Immature natural killer cell (primary cell): Measurements from ENCODE around the gene YDJC. TPM values are rescaled to one million over a fixed set of nuclear protein-coding genes. Genes with fewer than 3 reads are reported as not detected.
A peak's percentile ranks its signal among the peaks of the same experiment; 100 is the strongest.

ENCODE experiments used
- DNase-seq, 3 donors: peaks; one replicate each; pipeline ENCODE4 v3.0.0; 2022; ENCODE audit warnings: mixed read lengths in 1 of 3
- H3K27ac Mint-ChIP-seq, 6 donors: one replicate each; pipeline ENCODE4 v1.8.0; 2020; ENCODE audit warnings: mixed read lengths in 6 of 6, mild to moderate bottlenecking in 5 of 6, inconsistent platforms in 4 of 6, moderate library complexity in 3 of 6
- H3K27me3 Mint-ChIP-seq, 3 donors: one replicate each; pipeline ENCODE4 v1.8.0; 2020 to 2021; ENCODE audit warnings: low read depth in 3 of 3, mild to moderate bottlenecking in 3 of 3, mixed read lengths in 3 of 3, moderate library complexity in 3 of 3, inconsistent platforms in 1 of 3
- H3K36me3 Mint-ChIP-seq, 3 donors: one replicate each; pipeline ENCODE4 v1.8.0; 2020; ENCODE audit warnings: mixed read lengths in 3 of 3, inconsistent platforms in 2 of 3, mild to moderate bottlenecking in 2 of 3
- H3K4me1 Mint-ChIP-seq, 2 donors: one replicate each; pipeline ENCODE4 v1.8.0; 2020; ENCODE audit warnings: inconsistent platforms in 2 of 2, mild to moderate bottlenecking in 2 of 2, mixed read lengths in 2 of 2, moderate library complexity in 1 of 2
- H3K4me3 Mint-ChIP-seq, 5 donors: one replicate each; pipeline ENCODE4 v1.8.0; 2020; ENCODE audit warnings: mild to moderate bottlenecking in 5 of 5, mixed read lengths in 5 of 5, inconsistent platforms in 3 of 5, moderate library complexity in 3 of 5
- H3K9me3 Mint-ChIP-seq, 6 donors: one replicate each; pipeline ENCODE4 v1.8.0; 2020; ENCODE audit warnings: mild to moderate bottlenecking in 6 of 6, mixed read lengths in 6 of 6, inconsistent platforms in 4 of 6, moderate library complexity in 3 of 6
- polyA plus RNA-seq, 3 donors: library from polyadenylated mRNA; unstranded; fragments of 300-500 nt; fragmentation: Illumina TruSeq; gene quantifications; one replicate each; pipeline ENCODE4 v1.2.3, GENCODE V29; 2021

The YDJC gene
- polyA plus RNA-seq, 3 donors from 2014 or later = 46.7 to 61.7 (median 47.7) TPM

GRCh38 chr22:21661991-21662390 lies 32.2 kb upstream of the YDJC start:
- no peak for DNase-seq
- Mint-ChIP-seq H3K4me3 (no peak overlapping the region), H3K27ac (no peak overlapping the region), H3K36me3 (no peaks in the 10 kb centered on the region), H3K27me3 (peaks cover 10 to 15% (median 13%) of the 10 kb centered on the region in 3 donors), H3K4me1 (peaks cover 26% of the 10 kb centered on the region in 2 donors), H3K9me3 (no peaks in the 10 kb centered on the region)

GRCh38 chr22:21660904-21661303 lies 31.1 kb upstream of the YDJC start:
- H3K4me1 Mint-ChIP-seq = peaks cover 26 to 27% of the 10 kb centered on the region in 2 donors
- no peaks in the 10 kb centered on the region for H3K9me3 Mint-ChIP-seq
- H3K36me3 Mint-ChIP-seq = no peaks in the 10 kb centered on the region
- H3K27ac Mint-ChIP-seq = no peak overlapping the region
- peaks cover 4 to 8% (median 7%) of the 10 kb centered on the region in 3 donors for H3K27me3 Mint-ChIP-seq
- H3K4me3 Mint-ChIP-seq = no peak overlapping the region
- no peak for DNase-seq

GRCh38 chr22:21659864-21660525 lies 30.2 kb upstream of the YDJC start:
- Mint-ChIP-seq H3K9me3 (no peaks in the 10 kb centered on the region), H3K27ac (no peak overlapping the region), H3K27me3 (peaks cover 0 to 5% (median 2%) of the 10 kb centered on the region in 3 donors), H3K4me3 (no peak overlapping the region), H3K4me1 (peaks cover 16 to 21% of the 10 kb centered on the region in 2 donors), H3K36me3 (no peaks in the 10 kb centered on the region)
- DNase-seq = no peak

GRCh38 chr22:21657360-21658032 lies 27.7 kb upstream of the YDJC start:
- peak overlapping the region; percentile 48 to 84 (median 76) for H3K27ac Mint-ChIP-seq
- no peaks in the 10 kb centered on the region for H3K9me3 Mint-ChIP-seq
- no peaks in the 10 kb centered on the region for H3K36me3 Mint-ChIP-seq
- peaks cover 0 to 2% (median 1%) of the 10 kb centered on the region in 3 donors for H3K27me3 Mint-ChIP-seq
- peaks cover 13 to 16% of the 10 kb centered on the region in 2 donors for H3K4me1 Mint-ChIP-seq
- H3K4me3 Mint-ChIP-seq = peak overlapping the region; percentile 78 to 92 (median 85)
- DNase-seq = peak; percentile 77 to 81 (median 81)

GRCh38 chr22:21657020-21657359 lies 27.2 kb upstream of the YDJC start:
- Mint-ChIP-seq H3K27me3 (peaks cover 0 to 2% (median 1%) of the 10 kb centered on the region in 3 donors), H3K9me3 (no peaks in the 10 kb centered on the region), H3K27ac (peak overlapping the region in 5 of 6 donors; percentile 37 to 82 (median 74)), H3K36me3 (no peaks in the 10 kb centered on the region), H3K4me1 (peaks cover 14 to 16% of the 10 kb centered on the region in 2 donors), H3K4me3 (peak overlapping the region; percentile 71 to 90 (median 78))
- DNase-seq = no peak

GRCh38 chr22:21652547-21653545 lies 23.0 kb upstream of the YDJC start:
- Mint-ChIP-seq H3K9me3 (no peaks in the 10 kb centered on the region), H3K4me3 (peak overlapping the region; percentile 40 to 93 (median 87))

GRCh38 chr22:21652010-21652546 lies 22.3 kb upstream of the YDJC start:
- Mint-ChIP-seq H3K36me3 (peaks cover 0 to 4% (median 0%) of the 10 kb centered on the region in 3 donors), H3K27ac (peak overlapping the region in 3 of 6 donors; percentile 47 to 55 (median 49)), H3K4me1 (peaks cover 22 to 32% of the 10 kb centered on the region in 2 donors), H3K4me3 (peak overlapping the region; percentile 83 to 93 (median 87)), H3K27me3 (peaks cover 0 to 3% (median 2%) of the 10 kb centered on the region in 3 donors), H3K9me3 (no peaks in the 10 kb centered on the region)
- peak; percentile 75 to 78 (median 77) for DNase-seq

More at GRCh38 chr22:21652547-21653545, 23.0 kb upstream of the YDJC start:
- Mint-ChIP-seq H3K36me3 (peaks cover 0 to 4% (median 0%) of the 10 kb centered on the region in 3 donors), H3K27ac (no peak overlapping the region), H3K4me1 (peaks cover 26 to 33% of the 10 kb centered on the region in 2 donors), H3K27me3 (peaks cover 0 to 3% (median 2%) of the 10 kb centered on the region in 3 donors)
- no peak for DNase-seq

- H3K4me1 Mint-ChIP-seq = peaks cover 20 to 32% of the 10 kb centered on the region in 2 donors
- DNase-seq = no peak
- H3K36me3 Mint-ChIP-seq = peaks cover 4 to 8% (median 4%) of the 10 kb centered on the region in 3 donors
- peak overlapping the region in 4 of 6 donors; percentile 36 to 59 (median 48) for H3K27ac Mint-ChIP-seq
- peaks cover under 1 to 4% (median 3%) of the 10 kb centered on the region in 3 donors for H3K27me3 Mint-ChIP-seq
- no peaks in the 10 kb centered on the region for H3K9me3 Mint-ChIP-seq
- H3K4me3 Mint-ChIP-seq = peak overlapping the region; percentile 83 to 93 (median 87)
Observed at GRCh38 chr22:21651521-21652009, 21.7 kb upstream of the YDJC start.

- H3K4me1 Mint-ChIP-seq = peaks cover 19 to 30% of the 10 kb centered on the region in 2 donors
- DNase-seq = no peak
- peaks cover 7 to 9% (median 8%) of the 10 kb centered on the region in 3 donors for H3K36me3 Mint-ChIP-seq
Observed at GRCh38 chr22:21650823-21651520, 21.1 kb upstream of the YDJC start.

GRCh38 chr22:21650280-21650679 lies 20.5 kb upstream of the YDJC start:
- peaks cover 7 to 9% (median 8%) of the 10 kb centered on the region in 3 donors for H3K36me3 Mint-ChIP-seq
- peaks cover 2 to 4% (median 3%) of the 10 kb centered on the region in 3 donors for H3K27me3 Mint-ChIP-seq
- no peaks in the 10 kb centered on the region for H3K9me3 Mint-ChIP-seq
- no peak for DNase-seq
- peak overlapping the region in 2 of 5 donors; percentile 32 to 83 for H3K4me3 Mint-ChIP-seq
- peaks cover 19 to 30% of the 10 kb centered on the region in 2 donors for H3K4me1 Mint-ChIP-seq
- no peak overlapping the region for H3K27ac Mint-ChIP-seq

More at GRCh38 chr22:21650823-21651520, 21.1 kb upstream of the YDJC start:
- Mint-ChIP-seq H3K27ac (peak overlapping the region in 4 of 6 donors; percentile 36 to 59 (median 48)), H3K9me3 (no peaks in the 10 kb centered on the region), H3K27me3 (peaks cover 2 to 3% (median 2%) of the 10 kb centered on the region in 3 donors), H3K4me3 (peak overlapping the region; percentile 83 to 93 (median 87))

- no peaks in the 10 kb centered on the region for H3K9me3 Mint-ChIP-seq
- H3K27me3 Mint-ChIP-seq = peaks cover 2 to 9% (median 6%) of the 10 kb centered on the region in 3 donors
- DNase-seq = peak; percentile 74 to 80 (median 76)
- H3K27ac Mint-ChIP-seq = peak overlapping the region in 1 of 6 donors; percentile 34
- H3K4me3 Mint-ChIP-seq = no peak overlapping the region
- peaks cover 9 to 16% (median 12%) of the 10 kb centered on the region in 3 donors for H3K36me3 Mint-ChIP-seq
- H3K4me1 Mint-ChIP-seq = peaks cover 30 to 43% of the 10 kb centered on the region in 2 donors
Observed at GRCh38 chr22:21646608-21647590, 17.1 kb upstream of the YDJC start.
